Kidney epithelial cell (primary cell): ENCODE results near the gene CACNA1S. TPM values are rescaled to one million over a fixed set of nuclear protein-coding genes. Genes with fewer than 3 reads are reported as not detected.

Source experiments
- DNase-seq: peaks from one replicate; pipeline ENCODE4 v3.0.0-alpha.2; 2010; ENCODE audit warnings: low read depth
- H3K27me3 ChIP-seq: 2 replicates; pipeline ENCODE4 v1.6.0; 2011; ENCODE audit warnings: low read length; ENCODE audit not compliant: control insufficient read depth, insufficient read depth
- H3K36me3 ChIP-seq: 2 replicates; pipeline ENCODE4 v1.5.1; 2011; ENCODE audit warnings: low read length; ENCODE audit not compliant: control insufficient read depth, insufficient read depth
- H3K4me3 ChIP-seq: 2 replicates; pipeline ENCODE4 v1.5.1; 2011; ENCODE audit warnings: low read depth, mild to moderate bottlenecking, control low read depth, low read length
- total RNA-seq: library from RNA; depleted of rRNA; stranded (reverse); fragments of >200 nt; gene quantifications from 2 replicates; pipeline ENCODE4 v1.2.3, GENCODE V29; 2015
- TF ChIP-seq, protein P1 (sequence below): IDR thresholded peaks from 2 replicates; pipeline ENCODE4 v1.5.1; 2011; ENCODE audit warnings: mild to moderate bottlenecking, moderate library complexity, low read length, control low read depth, inconsistent platforms; ENCODE audit not compliant: insufficient read depth, poor library complexity, severe bottlenecking

CACNA1S gene
- total RNA-seq, 1 donor from 2014 or later = not detected

DNA sequence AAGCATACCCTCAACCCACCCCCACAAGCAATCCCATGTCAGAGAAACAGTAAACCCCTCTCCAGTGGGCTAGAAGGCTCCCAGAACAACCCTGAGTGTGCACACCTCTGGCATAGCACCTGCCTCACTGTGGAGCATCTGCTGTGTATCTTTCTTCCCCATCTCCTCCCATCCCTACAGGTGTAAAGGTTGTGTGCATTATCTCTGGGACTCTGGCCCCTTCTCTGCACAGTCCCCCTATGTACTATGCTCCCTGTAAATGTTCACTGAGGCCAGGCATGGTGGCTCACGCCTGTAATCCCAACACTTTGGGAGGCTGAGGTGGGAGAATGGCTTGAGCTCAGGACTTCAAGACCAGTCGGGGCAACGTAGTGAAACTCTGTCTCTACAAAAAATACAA lies 700 bp upstream of the CACNA1S start:
- Histone ChIP-seq H3K36me3 (no peaks in the 10 kb centered on the region), H3K4me3 (no peak overlapping the region), H3K27me3 (peaks cover 4% of the 10 kb centered on the region)
- DNase-seq = no peak
- TF ChIP-seq, protein P1, sequence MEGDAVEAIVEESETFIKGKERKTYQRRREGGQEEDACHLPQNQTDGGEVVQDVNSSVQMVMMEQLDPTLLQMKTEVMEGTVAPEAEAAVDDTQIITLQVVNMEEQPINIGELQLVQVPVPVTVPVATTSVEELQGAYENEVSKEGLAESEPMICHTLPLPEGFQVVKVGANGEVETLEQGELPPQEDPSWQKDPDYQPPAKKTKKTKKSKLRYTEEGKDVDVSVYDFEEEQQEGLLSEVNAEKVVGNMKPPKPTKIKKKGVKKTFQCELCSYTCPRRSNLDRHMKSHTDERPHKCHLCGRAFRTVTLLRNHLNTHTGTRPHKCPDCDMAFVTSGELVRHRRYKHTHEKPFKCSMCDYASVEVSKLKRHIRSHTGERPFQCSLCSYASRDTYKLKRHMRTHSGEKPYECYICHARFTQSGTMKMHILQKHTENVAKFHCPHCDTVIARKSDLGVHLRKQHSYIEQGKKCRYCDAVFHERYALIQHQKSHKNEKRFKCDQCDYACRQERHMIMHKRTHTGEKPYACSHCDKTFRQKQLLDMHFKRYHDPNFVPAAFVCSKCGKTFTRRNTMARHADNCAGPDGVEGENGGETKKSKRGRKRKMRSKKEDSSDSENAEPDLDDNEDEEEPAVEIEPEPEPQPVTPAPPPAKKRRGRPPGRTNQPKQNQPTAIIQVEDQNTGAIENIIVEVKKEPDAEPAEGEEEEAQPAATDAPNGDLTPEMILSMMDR = no peak

DNA sequence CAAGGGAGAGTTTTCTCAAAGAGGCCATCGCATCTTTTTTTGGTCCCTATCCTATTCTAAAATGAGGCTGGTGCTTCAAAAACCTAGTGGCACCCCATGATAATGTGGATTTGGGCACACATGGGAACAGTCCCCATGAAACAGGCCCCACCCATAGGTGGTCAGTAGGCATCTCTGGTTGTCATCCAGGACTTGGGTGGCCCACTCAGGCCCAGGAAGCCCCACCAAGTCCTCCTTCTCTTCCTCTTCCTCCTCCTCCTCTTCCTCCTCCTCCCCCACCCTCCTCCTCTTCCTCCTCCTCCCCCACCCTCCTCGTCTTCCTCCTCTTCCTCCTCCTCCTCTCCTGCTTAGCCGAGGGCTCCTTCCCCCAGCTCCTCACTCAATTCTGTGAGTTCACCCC lies 554 bp downstream of the CACNA1S start:
- Histone ChIP-seq H3K27me3 (peaks cover 4% of the 10 kb centered on the region), H3K36me3 (no peaks in the 10 kb centered on the region), H3K4me3 (no peak overlapping the region)
- no peak for DNase-seq
- TF ChIP-seq, protein P1 = no peak

DNA sequence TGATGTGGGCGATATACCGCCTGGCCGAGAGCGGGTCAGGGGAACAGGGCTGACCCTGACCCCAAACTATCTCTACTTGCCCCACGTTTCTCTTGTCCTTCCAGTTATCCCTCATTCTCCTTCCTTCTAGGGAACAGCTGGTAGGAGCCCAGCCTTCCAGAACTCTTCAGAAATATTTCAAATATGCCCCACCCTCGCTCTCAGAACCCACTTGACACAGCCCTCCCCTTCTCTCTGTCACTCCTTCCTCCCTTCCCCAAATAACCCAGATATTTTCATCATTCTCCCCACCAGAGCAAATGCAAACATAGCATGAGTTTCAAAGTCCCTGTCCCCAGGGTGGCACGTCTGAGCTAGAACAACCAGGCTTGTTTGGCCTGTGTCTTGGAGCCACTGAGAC lies 1.1 kb downstream of the CACNA1S start:
- Histone ChIP-seq H3K4me3 (no peak overlapping the region), H3K27me3 (peaks cover 4% of the 10 kb centered on the region), H3K36me3 (no peaks in the 10 kb centered on the region)
- TF ChIP-seq, protein P1 = no peak
- no peak for DNase-seq

DNA sequence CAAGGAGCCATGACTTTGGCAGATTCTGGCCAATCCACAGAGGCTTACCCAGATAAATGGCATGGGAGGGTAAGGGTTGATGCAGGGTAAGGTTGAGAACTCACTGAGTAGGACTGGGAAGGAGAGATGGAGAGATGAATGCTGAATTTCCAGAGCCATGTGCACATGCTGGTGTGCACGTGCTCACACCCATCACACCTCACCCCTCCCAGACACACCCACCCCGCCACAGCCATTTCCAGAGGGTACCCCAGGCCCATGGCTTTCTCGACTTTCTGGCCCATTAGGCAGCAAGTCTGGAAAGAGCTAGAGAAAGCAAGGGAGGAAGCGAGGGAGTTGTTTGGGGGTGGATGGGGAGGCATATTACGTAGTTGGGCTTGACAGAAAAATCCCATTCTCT lies 1.6 kb downstream of the CACNA1S start:
- Histone ChIP-seq H3K4me3 (no peak overlapping the region), H3K27me3 (peaks cover 4% of the 10 kb centered on the region), H3K36me3 (no peaks in the 10 kb centered on the region)
- TF ChIP-seq, protein P1 = no peak
- no peak for DNase-seq

DNA sequence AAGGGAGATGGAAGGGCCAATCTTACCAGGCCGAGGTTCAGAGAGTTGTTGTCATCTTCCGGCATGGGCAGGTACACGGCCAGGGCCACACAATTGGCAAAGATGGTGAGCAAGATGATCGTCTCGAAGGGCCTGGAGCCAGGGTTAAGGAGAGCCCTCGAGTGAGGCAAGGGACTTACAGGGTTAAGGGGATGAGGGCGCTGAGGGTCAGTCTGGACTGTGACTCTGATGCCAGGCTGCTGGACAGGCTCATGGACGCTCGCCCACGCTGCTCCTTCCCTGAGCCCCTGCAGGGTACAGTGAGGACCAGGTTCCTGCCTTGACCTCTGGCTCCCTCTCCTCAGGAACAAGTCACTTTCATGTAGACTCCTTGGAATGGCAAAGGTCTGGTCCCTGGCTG lies 2.1 kb downstream of the CACNA1S start:
- DNase-seq = no peak
- H3K36me3 ChIP-seq = no peaks in the 10 kb centered on the region
- TF ChIP-seq, protein P1 = no peak
- H3K4me3 ChIP-seq = no peak overlapping the region
- H3K27me3 ChIP-seq = peaks cover 4% of the 10 kb centered on the region

DNA sequence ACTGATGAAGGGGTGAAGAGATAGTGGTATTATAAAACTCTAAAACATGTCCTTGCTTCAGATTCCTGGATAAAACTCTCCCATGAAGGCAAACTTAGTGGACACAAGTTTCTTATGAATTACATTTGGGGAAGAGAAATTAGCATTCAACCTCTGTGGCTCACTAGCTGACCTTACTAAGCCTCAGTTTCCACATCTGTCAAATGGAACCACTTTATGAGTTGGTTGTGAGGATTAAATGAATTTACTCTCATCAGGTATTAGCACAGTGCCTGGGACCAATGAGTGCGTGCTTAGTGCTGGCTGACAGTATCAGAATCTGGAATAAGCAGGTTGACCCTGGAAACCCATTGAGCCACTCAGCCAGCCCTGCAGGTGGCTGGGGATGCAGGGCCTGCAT lies 2.6 kb downstream of the CACNA1S start:
- Histone ChIP-seq H3K27me3 (peaks cover 2% of the 10 kb centered on the region), H3K4me3 (no peak overlapping the region), H3K36me3 (no peaks in the 10 kb centered on the region)
- DNase-seq = no peak
- TF ChIP-seq, protein P1 = no peak
